Measurements from ENCODE around the gene CPXM1.

GRCh38 chr20:2747676-2748235 lies 52.7 kb downstream of the CPXM1 start:
- no peak for TF ChIP-seq POLR2A (IDR thresholded peaks at IDR 0.05)
- TF ChIP-seq CTCF (IDR thresholded peaks at IDR 0.05) = no peak

Measured in vagina (tissue), 2 donors.